Testis (tissue), 2 donors: ENCODE data around the gene CLSTN1.

Source experiments
- POLR2A ChIP-seq: fragments of 450-650 bp; IDR thresholded peaks from one replicate; pipeline ENCODE4 v1.6.1; 2017; ENCODE audit warnings: antibody characterized with exemption, mild to moderate bottlenecking, moderate library complexity
- TF ChIP-seq, protein P1 (sequence below), 3 experiments: fragments of 450-650 bp in 2 of 3; fragments of 200-600 bp in 1 of 3; sonication (generic) in 1 of 3; IDR thresholded peaks; one replicate each; pipeline ENCODE4 v1.5.1; 2016 to 2019; ENCODE audit warnings: antibody characterized with exemption in 3 of 3, mild to moderate bottlenecking in 2 of 3, moderate library complexity in 1 of 3

DNA sequence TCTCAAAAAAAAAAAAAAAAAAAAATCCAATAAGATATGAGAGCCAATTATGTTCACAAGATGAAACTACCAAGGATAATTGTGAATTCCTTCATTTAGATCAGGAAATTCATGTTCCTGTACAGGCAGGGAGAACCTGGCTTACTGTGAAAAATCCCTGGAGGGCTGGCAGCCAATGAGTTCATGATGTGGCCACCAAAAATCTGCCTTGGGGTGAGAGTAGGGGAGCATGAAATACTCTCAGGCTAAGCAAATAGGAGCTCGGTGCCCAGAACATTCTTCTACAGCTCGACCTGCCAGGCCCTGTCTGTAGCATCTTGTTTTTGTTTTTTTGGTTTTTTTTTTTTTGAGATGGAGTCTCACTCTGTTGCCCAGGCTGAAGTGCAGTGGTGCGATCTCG, 122.1 kb downstream of the CLSTN1 start:
- TF ChIP-seq, protein P1, sequence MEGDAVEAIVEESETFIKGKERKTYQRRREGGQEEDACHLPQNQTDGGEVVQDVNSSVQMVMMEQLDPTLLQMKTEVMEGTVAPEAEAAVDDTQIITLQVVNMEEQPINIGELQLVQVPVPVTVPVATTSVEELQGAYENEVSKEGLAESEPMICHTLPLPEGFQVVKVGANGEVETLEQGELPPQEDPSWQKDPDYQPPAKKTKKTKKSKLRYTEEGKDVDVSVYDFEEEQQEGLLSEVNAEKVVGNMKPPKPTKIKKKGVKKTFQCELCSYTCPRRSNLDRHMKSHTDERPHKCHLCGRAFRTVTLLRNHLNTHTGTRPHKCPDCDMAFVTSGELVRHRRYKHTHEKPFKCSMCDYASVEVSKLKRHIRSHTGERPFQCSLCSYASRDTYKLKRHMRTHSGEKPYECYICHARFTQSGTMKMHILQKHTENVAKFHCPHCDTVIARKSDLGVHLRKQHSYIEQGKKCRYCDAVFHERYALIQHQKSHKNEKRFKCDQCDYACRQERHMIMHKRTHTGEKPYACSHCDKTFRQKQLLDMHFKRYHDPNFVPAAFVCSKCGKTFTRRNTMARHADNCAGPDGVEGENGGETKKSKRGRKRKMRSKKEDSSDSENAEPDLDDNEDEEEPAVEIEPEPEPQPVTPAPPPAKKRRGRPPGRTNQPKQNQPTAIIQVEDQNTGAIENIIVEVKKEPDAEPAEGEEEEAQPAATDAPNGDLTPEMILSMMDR (IDR thresholded peaks at IDR 0.05), result no peak
- TF ChIP-seq POLR2A, result no peak
